ENCODE measurements around the gene COQ10A.

The COQ10A gene

DNA sequence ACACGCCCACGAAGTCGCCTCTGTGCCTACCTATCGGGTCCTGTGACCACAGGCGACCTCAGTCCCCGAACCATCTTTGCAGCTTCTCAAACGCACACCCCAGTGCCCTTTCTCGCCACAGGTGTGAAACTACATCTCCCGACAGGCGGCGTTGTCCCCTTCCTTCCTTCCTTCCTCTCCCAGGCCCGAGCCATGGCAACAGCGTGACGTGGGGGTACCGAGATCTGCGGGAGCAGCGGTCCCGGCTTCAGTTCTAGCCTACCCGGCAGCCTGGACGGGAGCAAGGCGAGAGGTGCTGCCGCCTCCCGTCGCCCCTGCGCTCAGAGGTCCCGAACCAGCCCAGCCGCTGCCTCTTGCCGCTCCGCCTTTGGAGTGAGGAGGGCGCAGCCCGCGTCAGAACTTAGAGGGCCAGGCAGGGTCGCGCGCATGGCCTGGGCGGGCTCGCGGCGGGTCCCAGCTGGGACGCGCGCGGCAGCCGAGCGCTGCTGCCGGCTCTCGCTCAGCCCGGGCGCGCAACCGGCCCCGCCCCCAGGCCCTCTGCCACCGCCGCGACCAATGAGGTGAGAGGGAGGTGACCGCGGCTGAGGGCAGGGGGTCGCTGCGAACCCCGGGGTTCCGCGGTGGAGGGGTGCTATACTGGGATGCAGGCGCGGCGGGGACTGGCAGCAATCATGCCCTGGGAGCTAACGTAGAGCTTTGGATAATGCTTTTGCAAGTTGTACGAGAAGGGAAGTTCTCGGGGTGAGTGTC, at the start of gene COQ10A:
COQ10A (plus strand) TSS at position 250 of the 750 bp plus-strand sequence; CDS start at position 427, 177 bp downstream.
- DNase-seq (ENCODE audit: low spot score), result peak; percentile 94
- H3K4me3 ChIP-seq, result peak within 1 kb of the TSS; percentile 75
- peak within 1 kb of the TSS; percentile 85 to 93 for H3K27ac ChIP-seq
- TF ChIP-seq, protein P1, sequence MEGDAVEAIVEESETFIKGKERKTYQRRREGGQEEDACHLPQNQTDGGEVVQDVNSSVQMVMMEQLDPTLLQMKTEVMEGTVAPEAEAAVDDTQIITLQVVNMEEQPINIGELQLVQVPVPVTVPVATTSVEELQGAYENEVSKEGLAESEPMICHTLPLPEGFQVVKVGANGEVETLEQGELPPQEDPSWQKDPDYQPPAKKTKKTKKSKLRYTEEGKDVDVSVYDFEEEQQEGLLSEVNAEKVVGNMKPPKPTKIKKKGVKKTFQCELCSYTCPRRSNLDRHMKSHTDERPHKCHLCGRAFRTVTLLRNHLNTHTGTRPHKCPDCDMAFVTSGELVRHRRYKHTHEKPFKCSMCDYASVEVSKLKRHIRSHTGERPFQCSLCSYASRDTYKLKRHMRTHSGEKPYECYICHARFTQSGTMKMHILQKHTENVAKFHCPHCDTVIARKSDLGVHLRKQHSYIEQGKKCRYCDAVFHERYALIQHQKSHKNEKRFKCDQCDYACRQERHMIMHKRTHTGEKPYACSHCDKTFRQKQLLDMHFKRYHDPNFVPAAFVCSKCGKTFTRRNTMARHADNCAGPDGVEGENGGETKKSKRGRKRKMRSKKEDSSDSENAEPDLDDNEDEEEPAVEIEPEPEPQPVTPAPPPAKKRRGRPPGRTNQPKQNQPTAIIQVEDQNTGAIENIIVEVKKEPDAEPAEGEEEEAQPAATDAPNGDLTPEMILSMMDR (IDR thresholded peaks at IDR 0.05), result peak; percentile 68

DNA sequence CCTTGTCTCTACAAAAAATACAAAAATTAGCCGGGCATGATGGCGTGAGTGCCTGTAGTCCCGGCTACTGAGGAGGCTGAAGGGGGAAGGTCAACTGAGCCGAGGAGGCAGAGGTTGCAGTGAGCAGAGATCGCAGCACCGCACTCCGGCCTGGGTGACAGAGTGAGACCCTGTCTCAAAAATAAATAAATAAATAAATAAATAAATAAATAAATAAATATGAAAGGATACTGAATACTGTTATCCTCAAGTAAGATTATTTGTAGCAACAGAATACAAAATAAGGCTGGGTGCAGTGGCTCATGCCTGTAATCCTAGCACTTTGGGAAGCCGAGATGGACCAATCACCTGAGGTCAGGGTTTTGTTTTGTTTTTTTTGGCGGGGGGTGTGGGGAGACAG, 46.9 kb upstream of the COQ10A start:
- TF ChIP-seq, protein P1 (IDR thresholded peaks at IDR 0.05), result no peak
- Histone ChIP-seq H3K27ac (peak overlapping the region; percentile 95 to 98), H3K4me3 (peak overlapping the region; percentile 85)
- no peak for DNase-seq (ENCODE audit: low spot score)

DNA sequence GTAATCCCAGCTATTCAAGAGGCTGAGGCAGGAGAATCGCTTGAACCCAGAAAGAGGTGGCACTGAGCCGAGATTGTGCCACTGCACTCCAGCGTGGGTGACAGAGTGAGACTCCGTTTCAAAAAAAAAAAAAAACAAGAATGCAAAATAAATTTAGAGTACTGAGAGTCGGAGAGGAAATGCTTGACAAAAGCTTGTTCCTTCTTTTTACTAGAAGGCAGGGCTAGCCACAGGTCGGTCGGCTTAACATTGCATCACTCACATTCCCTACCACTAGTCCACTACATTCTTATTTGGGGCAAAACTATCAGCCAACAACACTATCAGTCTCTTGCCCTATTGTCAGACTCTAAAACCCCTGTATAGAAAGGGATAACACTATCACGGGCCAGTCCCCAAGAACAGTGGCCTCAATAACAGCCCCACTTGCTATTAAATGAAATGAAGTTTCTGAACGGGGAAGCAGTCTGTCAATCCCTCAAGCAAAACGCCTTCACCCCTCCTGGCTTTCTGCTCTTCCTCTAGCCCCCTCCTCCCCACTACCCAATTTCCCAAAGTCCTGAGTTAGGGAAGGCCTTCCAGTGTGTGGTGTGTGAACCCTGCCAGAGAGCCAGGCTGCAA, 46.0 kb upstream of the COQ10A start:
- no peak for DNase-seq (ENCODE audit: low spot score)
- peak overlapping the region; percentile 95 to 98 for H3K27ac ChIP-seq
- TF ChIP-seq, protein P1 (IDR thresholded peaks at IDR 0.05), result no peak
- H3K4me3 ChIP-seq, result peak overlapping the region; percentile 85

DNA sequence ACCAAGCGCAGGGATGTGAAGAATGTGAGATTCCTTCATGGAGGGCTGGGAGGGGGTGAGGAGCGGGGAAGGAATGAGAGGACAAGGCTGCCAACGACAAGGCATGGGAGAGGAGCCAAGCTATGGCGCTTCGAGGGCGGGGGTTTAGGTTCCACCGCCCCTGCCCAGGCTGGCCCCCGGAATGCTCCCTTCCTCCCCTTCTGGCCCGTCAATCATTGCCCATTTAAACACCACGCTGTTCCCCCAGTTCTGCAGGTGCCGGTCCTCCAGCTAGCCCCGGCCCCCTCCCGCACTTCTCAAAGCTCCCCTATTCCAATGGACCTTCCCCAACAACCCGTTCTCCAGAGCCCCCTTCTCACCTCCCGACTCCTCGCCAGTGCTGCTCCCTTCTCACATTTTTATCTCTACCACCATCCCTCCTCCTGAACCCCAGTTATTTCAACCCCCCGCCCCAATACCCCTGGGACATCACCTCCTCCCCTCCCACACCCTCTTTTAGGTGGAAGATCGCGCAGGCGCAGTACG, 45.4 kb upstream of the COQ10A start:
- Histone ChIP-seq H3K4me3 (peak overlapping the region; percentile 85), H3K27ac (peak overlapping the region; percentile 95 to 98)
- TF ChIP-seq, protein P1 (IDR thresholded peaks at IDR 0.05), result no peak
- peak; percentile 91 for DNase-seq (ENCODE audit: low spot score)

DNA sequence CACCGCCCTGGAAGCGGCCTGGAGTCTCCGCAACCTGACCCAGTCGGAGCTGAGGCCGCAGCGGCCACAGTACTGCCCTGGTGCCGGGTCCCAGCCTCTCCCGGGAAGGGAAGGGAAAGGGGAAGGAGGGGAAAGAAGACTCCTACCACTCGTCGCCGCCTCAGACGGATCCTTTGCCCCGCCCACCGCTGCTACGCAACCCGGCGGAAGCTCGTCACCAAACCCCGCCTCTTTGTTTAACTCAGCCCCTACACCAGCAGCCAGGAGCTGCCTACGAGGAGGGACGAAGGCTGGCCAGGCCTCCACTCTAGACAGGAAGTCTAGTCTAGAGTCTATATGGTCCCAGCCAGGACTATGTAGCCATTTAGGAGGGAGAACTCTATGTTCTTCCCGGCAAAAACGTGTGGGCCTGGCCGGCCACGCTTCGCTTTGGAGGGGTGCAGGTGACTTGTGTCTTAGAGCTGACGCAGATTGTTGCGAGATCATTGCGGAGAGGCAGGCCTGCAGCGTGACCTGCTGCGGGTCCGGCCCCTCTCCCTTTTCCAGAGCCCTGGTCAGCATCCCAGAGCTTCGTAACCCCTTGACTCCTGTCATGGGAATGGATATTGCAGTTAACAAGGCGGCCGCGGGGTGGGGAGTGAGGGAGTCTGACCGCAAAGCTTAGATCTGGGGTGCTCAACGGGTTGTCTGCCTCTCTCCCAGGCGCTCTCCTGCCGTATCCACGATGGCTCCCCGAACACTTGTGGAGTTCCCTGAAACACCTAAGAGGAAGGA, 44.8 kb upstream of the COQ10A start, which contains the start of gene RNF41:
RNF41 (minus strand) TSS at position 166 of the 774 bp plus-strand sequence. CDS start 7,875 bp downstream, outside the sequence.
- Histone ChIP-seq H3K4me3 (peak within 1 kb of the TSS; percentile 85), H3K27ac (peak within 1 kb of the TSS; percentile 95 to 98)
- DNase-seq (ENCODE audit: low spot score), result peak; percentile 99
- TF ChIP-seq, protein P1 (IDR thresholded peaks at IDR 0.05), result no peak

DNA sequence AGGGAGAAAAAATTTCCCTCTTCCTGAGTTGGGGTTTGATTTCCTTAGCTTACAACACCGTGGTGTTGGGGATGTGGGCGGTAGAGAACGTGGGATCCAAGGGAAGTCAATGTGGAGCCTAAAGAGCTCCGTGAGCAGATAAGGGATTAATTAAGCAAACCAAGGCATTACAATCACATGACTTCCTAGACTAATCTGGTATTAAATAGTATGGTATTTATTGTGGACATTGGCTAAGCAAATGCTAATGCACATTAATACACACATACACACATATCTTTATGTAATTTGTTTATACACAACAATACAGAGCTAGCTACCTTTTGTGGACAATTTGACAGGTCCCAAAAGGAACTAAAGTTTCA, 44.2 kb upstream of the COQ10A start:
- H3K27ac ChIP-seq, result peak overlapping the region; percentile 95 to 98
- no peak for DNase-seq (ENCODE audit: low spot score)
- TF ChIP-seq, protein P1 (IDR thresholded peaks at IDR 0.05), result no peak

More for the DNA sequence above, 44.2 kb upstream of the COQ10A start:
- peak overlapping the region; percentile 85 for H3K4me3 ChIP-seq
